NCI-H524 (cell line): ENCODE measurements around the gene SLC66A3.
"Not testable (repeated sequence)": the region's sequence is repeated elsewhere in the genome, so short reads cannot be mapped to it uniquely, and the experiment has no call there.

ENCODE experiments used
- DNase-seq, 2 experiments: peaks; one replicate each; lab custom pipeline; 2025; lab: John Stamatoyannopoulos, UW

SLC66A3 gene

GRCh38 chr2:11163439-11164317 is 8.4 kb downstream of the SLC66A3 start:
- no peak for DNase-seq

- DNase-seq, result not testable (repeated sequence)
These were observed 9.8 kb downstream of the SLC66A3 start for GRCh38 chr2:11165046-11165445.

DNA sequence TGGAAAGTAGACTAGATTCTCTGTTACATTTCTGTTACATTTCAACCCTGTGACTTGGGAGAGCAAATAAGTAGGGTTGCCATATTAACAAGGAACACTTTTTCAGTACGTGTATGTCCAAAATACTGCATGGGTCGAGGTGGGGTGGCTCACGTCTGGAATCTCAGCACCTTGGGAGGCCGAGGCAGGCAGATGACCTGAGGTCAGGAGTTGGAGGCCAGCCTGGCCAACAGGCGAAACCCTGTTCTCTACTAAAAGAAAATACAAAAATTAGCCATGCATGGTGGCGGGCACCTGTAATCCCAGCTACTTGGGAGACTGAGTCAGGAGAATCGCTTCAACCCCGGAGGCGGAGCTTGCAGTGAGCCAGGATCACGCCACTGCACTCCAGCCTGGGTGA is 11.2 kb downstream of the SLC66A3 start:
- DNase-seq, result no peak

DNA sequence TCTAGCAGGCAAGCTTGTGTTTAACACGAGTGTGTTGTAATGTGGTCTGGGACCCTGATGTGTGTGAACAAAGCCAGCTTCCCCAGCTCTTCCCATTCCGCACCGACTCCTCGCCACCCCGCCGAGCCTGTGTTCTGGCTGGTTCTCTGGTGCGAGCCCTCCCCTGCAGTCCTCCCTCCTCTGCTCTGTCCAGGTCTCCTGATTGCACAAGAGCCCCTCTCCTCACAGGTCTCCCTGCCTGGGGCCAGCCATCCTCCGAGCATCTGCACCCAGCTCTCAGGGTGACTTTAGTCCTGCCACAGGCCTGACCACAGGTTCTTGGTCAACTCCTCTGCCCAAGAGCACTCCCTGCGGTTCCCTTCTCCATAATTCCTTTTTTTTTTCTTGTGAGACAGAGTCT is 13.2 kb downstream of the SLC66A3 start:
- DNase-seq, result no peak

GRCh38 chr2:11169333-11169732 is 14.1 kb downstream of the SLC66A3 start:
- no peak for DNase-seq

DNA sequence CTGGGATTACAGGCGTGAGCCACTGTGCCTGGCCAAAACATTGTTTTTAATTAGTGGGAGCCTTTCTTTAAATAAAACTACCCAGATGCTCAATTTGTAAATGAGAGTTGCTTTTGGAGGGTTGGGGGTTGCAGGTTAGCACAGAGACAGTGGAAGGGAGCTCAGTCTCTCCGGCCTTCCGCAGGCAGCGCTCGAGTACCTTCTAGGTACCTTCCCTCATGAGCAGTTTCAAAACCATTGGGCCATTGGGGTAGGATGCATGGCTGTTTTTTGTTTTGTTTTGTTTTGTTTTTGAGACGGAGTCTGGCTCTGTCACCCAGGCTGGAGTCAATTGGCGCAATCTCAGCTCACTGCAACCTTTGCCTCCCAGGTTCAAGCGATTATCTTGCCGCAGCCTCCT is 19.0 kb downstream of the SLC66A3 start:
- no peak for DNase-seq

DNA sequence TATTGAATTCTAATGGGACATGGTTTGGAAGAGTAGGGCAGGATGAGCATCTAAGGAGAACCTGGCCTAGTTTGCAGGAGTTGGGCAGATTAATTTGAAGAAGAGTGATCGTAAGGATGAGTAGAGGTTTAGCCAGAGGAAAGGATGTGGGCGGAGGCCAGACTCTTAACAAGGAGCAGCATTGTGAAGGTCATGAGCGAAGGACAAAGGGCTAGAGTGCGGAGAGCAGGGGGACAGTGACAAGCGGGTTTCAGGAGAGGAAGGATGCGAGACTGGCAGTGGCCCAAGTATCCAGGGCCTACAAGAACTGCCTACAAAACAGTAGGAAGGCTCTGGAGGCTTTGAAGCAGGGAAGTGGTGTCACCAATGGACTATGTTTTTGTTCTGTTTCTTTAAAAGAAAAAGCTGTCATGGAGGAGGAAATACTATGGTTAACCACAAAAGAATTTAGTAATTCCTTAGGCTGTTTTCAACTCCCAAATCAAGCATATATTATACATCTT is 20.1 kb downstream of the SLC66A3 start:
- DNase-seq, result no peak

DNA sequence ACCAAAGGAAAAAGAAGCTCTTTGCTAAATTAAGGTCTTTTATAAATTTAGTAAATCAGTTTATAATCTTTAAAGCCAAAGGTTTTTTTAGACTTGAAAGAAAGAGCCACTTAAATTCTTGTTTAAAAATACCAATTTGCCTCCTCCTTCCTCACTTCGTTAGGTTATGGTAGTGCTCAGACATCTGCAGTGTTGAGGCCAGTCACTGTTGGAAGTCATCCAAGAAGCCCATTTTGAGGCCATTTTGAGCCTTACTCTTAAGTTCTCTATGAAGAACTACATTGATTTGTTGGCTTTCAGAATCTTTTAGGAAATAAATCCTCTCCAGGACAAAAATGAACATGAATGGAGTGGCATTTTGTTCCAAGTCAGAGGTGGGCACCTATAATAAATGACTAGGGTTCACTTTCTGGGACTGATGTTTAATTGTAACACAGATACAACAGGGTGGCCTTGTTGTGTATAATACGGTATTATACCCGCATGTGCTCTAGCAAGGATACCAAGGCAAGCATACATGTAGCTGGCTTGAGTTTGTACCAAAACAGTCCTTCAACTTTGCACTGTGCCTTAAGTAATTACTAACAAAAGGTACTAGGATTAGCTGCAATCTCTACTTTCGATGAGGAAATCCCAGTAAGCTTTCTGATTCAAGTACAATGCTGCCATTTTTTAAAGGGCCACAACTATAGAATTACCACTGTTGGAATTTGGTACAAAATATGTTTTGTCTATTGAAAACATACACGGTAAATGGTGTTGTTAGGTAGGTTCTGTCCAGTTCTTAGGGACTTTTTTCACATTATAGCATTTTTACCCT is 22.8 kb downstream of the SLC66A3 start:
- peak; percentile 11 to 27 for DNase-seq

- DNase-seq, result no peak
These were observed 23.9 kb downstream of the SLC66A3 start for GRCh38 chr2:11179196-11179595.

DNA sequence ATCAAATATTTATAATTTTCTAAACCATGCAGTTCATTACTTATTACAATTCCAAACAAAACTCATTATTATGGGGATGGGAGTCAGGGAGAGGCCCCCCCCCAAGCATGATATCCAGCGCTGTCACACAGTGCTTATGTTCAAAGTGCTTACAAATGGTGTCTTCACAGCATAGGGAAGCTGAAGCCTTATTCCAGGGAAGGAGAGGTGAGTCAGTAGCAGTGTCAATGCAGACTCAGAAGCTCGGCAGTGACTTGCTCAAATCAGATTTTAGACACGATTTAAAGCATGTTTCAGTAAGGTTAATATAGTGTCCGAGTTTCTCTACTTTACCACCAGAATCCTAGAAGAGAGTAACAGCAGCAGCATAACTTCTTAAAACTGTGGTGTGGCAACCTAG is 24.6 kb downstream of the SLC66A3 start:
- no peak for DNase-seq

- no peak for DNase-seq
These were observed 25.4 kb downstream of the SLC66A3 start for GRCh38 chr2:11180653-11181052.

DNA sequence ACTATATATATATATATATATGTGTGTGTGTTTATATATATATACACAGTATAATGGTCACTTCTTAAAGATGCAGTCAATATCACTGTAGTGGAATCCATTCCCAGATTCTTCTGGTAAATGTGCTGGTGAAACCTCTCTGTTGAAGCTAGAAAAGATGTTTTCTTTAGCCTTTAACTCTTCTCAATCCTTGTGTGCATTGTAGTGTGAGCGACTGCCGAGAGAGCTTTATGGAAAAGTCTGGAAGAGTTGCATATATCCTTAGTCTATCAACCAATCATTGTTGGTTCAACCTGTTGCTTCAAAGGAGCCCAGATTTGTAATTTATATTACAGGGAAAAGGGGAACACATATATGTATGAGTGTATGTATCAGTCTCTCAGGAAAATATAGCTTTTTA is 27.7 kb downstream of the SLC66A3 start:
- DNase-seq, result no peak

- DNase-seq, result no peak
These were observed 30.9 kb downstream of the SLC66A3 start for GRCh38 chr2:11186145-11186544.

DNA sequence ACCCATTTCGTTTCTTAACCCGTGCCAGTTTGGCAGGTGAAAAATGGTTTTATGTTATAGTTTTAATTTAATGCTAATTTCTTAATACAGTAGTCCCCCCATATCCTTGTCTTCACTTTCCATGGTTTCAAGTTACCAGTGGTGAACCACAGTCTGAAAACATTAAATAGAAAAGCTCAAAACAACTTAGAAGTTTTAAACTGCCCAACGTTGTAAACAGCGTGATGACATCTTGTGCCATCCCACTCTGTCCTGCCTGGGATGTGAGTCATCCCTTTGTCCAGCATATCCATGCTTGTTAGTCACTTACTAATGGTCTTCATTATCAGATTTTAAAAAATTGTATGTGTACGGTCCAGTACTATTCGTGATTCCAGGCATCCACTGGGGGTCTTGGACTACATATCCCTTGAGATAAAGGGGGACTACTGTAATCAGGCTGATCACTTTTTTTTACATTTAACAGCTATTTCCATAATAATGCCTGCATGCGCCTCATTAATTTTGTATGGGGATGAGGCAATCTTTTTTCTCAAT is 31.9 kb downstream of the SLC66A3 start:
- no peak for DNase-seq

DNA sequence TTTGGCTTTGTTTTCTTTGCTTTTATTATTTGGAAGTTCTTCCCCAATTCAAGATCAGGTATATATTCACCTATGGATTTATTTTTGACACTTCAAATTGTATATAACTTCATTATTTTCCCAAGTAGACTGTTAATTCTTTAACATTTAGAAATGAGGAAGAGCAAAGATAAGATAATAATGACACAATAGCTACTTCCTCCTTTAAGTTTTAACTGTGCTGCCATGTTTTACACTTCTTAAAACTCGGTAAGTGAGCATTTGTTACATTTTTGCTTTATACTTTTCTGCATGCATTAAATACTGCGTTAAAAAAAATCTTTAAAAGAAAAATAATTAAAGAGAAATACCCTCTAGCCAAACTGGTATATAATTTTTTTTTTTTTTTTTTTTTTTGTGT is 32.5 kb downstream of the SLC66A3 start:
- DNase-seq, result no peak

GRCh38 chr2:11196246-11196645 is 41.0 kb downstream of the SLC66A3 start:
- DNase-seq, result no peak

DNA sequence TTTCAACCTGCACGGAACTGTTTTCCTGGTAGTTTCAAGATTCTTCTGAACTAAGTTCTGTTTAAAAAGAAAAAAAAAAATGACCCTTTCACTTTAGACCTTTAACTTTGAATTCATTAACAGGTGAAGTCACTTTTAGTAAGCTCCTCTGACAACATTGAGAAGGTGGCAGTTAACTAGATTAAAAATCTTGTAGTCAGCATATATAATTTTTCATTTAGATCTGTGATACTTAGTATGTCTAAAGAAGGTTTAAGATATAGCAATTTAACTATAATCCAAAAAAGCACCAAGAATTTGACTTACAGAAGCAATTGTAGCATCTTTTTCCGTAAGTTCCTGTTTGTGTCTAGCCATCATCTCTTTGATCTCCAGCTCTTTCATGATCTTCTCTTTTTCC is 45.4 kb downstream of the SLC66A3 start:
- DNase-seq, result no peak

DNA sequence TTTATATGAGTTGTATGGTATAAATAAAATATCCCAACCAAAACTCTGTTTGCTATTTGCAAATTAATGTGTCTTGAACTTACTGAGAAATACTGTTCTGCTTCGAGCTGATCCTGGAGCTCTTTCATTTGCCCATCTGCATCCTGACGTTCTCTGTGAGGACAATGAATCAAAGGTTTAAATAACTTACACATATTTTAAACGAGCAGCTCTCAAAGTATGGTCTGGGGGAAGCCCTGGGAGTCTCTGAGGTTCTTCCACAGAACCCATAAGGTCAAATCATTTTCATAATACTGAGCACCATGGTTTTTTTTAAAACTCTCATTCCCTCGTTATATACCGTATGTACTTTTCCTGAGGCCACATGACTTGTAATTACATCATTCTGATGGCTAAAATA is 46.7 kb downstream of the SLC66A3 start:
- DNase-seq, result no peak

DNA sequence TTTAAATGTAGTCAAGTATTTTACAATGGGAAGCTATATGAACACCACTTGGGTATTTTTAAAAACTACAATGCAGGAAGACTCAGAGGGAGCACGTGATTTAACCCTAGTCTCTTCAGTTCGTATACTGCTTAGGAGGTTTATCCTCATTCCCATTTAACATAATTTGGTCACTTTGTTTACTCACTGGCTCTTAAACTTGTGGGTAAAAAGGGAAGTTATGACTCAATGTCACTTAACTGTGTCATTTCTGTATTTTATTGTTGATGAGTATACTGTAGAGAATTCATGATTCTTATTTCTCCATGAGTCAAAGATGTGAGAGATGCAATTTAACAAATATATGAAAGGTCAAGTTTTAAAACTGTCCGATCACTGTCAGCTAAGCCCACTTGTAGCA is 48.2 kb downstream of the SLC66A3 start:
- no peak for DNase-seq

GRCh38 chr2:11208083-11208482 is 52.8 kb downstream of the SLC66A3 start:
- no peak for DNase-seq

DNA sequence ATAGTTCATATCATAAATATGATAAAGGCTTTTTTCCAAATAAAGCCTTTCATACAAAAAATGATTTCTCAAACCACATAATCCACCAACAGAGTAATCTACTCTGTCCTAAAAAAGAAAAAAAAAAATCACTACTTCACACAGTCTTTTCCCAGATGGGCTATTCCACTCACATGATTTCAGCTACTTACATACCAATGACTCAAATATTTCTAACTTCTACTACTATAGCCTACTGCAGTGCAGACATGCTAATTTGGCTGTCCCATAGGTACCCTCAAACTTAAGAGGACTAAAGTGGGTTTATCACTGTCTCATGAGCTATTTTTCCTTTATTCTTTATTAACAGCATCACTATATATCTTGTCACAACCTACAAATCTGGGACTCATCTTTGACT is 57.4 kb downstream of the SLC66A3 start:
- no peak for DNase-seq

DNA sequence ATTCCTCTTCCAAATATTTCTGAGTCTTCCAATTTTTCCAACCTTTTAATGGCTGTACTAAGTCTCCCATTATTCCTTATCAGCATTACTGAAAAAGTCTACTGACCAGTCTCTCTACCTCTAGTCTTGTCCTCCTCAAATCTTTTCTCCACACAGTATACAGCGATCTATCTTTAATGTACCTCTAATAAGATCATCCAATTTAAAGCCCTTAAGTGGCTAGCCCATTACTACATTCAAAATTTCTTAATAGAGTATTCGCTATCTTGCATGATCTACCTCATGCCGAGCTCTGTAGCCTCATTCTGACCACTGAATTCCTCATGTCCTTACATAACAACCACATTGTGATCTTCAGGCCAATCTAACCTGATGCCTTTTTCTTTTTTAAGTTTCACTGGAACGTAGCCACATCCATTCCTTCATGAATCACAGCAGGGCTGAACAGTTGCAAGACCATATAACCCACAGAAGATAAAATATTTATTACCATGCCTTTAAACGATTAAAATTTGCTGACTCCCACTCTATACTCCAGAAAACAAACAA is 57.9 kb downstream of the SLC66A3 start:
- no peak for DNase-seq
